DND-41 (cell line): ENCODE results near the gene WDR11.

ENCODE experiments used
- CTCF ChIP-seq: IDR thresholded peaks from 2 replicates; pipeline ENCODE4 v1.5.1; 2012; ENCODE audit warnings: borderline replicate concordance, low read length, moderate library complexity, mild to moderate bottlenecking; ENCODE audit not compliant: poor library complexity, severe bottlenecking; ENCODE audit errors: extremely low read depth
- EZH2 ChIP-seq: IDR thresholded peaks from 3 replicates; pipeline ENCODE4 v1.6.1; 2012; ENCODE audit warnings: borderline replicate concordance, low read depth, mild to moderate bottlenecking, moderate library complexity, low read length, inconsistent platforms; ENCODE audit not compliant: severe bottlenecking

DNA sequence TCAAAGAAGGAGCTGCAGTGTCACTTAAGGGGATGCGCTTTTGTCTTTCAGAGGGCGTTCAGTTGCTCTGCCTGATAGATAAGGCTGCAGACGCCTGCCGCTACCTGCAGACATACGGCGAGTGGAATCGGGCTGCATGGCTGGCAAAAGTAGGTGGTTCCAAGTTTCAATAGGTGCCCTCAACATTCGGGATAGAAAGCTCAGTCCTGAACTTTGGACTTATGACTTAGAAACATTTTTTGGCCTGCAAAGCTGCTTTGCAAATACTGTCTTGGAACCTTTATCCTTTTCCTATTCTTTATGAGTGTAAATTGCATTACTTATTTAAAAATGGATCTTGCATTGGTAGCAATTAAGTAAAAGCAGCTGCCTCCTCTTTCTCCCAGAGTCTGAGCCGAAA is 54.1 kb downstream of the WDR11 start:
- TF ChIP-seq CTCF, result no peak
- no peak for TF ChIP-seq EZH2
